Activated naive CD8-positive, alpha-beta T cell treated with anti-CD3 and anti-CD28 coated beads, Interleukin-2, amount 50 U/mL, for 24 hours (primary cell): ENCODE measurements around the gene BCAS2.

Source experiments
- ATAC-seq: fragments of 150-1000 bp; cut with Tn5 transposase; one replicate; pipeline ENCODE4 v1.10.0; 2021
- DNase-seq: peaks from one replicate; pipeline ENCODE4 v3.0.0; 2021
- H3K27ac Mint-ChIP-seq: one replicate; pipeline ENCODE4 v1.8.0; 2021; ENCODE audit warnings: mild to moderate bottlenecking, mixed read lengths
- H3K27me3 Mint-ChIP-seq: one replicate; pipeline ENCODE4 v1.8.0; 2021; ENCODE audit warnings: mixed read lengths
- H3K36me3 Mint-ChIP-seq: one replicate; pipeline ENCODE4 v1.8.0; 2021; ENCODE audit warnings: low read depth, mixed read lengths
- H3K4me1 Mint-ChIP-seq: one replicate; pipeline ENCODE4 v1.8.0; 2021; ENCODE audit warnings: mixed read lengths
- H3K4me3 Mint-ChIP-seq: one replicate; pipeline ENCODE4 v1.8.0; 2021; ENCODE audit warnings: mild to moderate bottlenecking, moderate library complexity, mixed read lengths
- H3K9me3 Mint-ChIP-seq: one replicate; pipeline ENCODE4 v1.8.0; 2021; ENCODE audit warnings: mixed read lengths

The BCAS2 gene

DNA sequence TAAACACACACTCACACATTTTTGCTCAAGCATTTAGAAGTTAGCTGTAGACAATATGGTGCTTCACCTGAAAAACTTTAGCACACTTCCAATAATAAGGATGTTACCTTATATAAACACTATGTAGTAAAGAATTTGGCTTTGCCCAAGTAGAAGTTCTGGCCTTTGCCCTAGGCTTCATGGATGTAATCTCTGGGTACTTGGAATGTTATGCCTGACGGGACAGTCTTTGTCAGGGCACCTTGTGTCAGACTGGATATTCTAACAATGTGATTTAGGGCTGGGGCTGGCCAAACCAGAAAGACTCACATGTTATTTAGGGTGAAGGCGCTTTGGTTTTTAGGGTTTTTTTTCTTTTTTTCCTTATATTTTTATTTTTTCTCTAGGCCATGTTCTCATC is 35.6 kb downstream of the BCAS2 start:
- Mint-ChIP-seq H3K27me3 (no peaks in the 10 kb centered on the region), H3K36me3 (no peaks in the 10 kb centered on the region), H3K27ac (no peak overlapping the region), H3K9me3 (no peaks in the 10 kb centered on the region), H3K4me1 (no peaks in the 10 kb centered on the region), H3K4me3 (no peak overlapping the region)
- ATAC-seq (no peak), DNase-seq (no peak)

GRCh38 chr1:114545315-114545714 is 36.1 kb downstream of the BCAS2 start:
- ATAC-seq, result no peak
- no peak overlapping the region for H3K27ac Mint-ChIP-seq
- H3K4me3 Mint-ChIP-seq, result no peak overlapping the region

GRCh38 chr1:114540821-114541220 is 40.6 kb downstream of the BCAS2 start:
- H3K27ac Mint-ChIP-seq, result no peak overlapping the region
- no peaks in the 10 kb centered on the region for H3K4me1 Mint-ChIP-seq
- no peaks in the 10 kb centered on the region for H3K27me3 Mint-ChIP-seq
- H3K9me3 Mint-ChIP-seq, result no peaks in the 10 kb centered on the region
- no peak for ATAC-seq
- H3K36me3 Mint-ChIP-seq, result no peaks in the 10 kb centered on the region
- no peak overlapping the region for H3K4me3 Mint-ChIP-seq
- no peak for DNase-seq

More at GRCh38 chr1:114545315-114545714, 36.1 kb downstream of the BCAS2 start:
- H3K36me3 Mint-ChIP-seq, result no peaks in the 10 kb centered on the region
- DNase-seq, result no peak
- no peaks in the 10 kb centered on the region for H3K27me3 Mint-ChIP-seq
- no peaks in the 10 kb centered on the region for H3K9me3 Mint-ChIP-seq
- H3K4me1 Mint-ChIP-seq, result no peaks in the 10 kb centered on the region

DNA sequence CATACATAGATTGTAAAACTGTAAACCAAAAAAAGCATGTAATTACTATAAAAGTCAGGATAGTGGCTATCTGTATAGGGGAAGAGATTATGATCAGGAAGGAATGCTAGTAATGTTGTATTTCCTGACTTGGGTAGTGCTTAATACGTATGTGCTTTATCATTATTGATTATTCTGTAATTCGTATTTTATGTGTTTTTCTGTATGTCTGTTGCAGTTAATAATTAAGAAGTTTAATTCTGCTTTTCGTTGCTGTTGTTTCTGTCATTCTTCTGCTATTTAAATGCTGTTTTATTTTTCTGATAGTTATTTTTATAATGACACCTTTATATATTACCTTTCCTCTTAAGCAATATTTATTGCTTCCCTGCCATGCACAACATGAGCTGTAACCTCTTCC is 41.1 kb downstream of the BCAS2 start:
- DNase-seq, result no peak
- H3K4me1 Mint-ChIP-seq, result no peaks in the 10 kb centered on the region
- ATAC-seq, result no peak
- H3K9me3 Mint-ChIP-seq, result no peaks in the 10 kb centered on the region
- H3K4me3 Mint-ChIP-seq, result no peak overlapping the region
- no peak overlapping the region for H3K27ac Mint-ChIP-seq
- no peaks in the 10 kb centered on the region for H3K27me3 Mint-ChIP-seq
- no peaks in the 10 kb centered on the region for H3K36me3 Mint-ChIP-seq

DNA sequence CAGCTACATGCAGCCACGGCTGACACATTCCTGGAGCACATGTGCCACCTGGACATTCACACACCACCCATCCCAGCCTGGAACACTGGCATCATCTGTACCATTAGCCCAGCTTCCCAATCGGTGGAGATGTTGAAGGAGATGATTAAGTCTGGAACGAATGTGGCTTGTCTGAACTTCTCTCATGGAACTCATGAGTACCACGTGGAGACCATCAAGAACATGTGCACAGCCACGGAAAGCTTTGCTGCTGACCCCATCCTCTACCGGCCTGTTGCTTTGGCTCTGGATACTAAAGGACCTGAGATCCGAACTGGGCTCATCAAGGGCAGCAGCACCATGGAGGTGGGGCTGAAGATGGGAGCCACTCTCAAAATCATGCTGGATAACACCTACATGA is 45.4 kb downstream of the BCAS2 start:
- Mint-ChIP-seq H3K9me3 (no peaks in the 10 kb centered on the region), H3K27ac (no peak overlapping the region), H3K4me1 (peaks cover 5% of the 10 kb centered on the region), H3K4me3 (no peak overlapping the region), H3K36me3 (no peaks in the 10 kb centered on the region), H3K27me3 (no peaks in the 10 kb centered on the region)
- DNase-seq, result no peak
- ATAC-seq, result no peak

GRCh38 chr1:114535401-114535800 is 46.0 kb downstream of the BCAS2 start:
- ATAC-seq, result no peak
- no peak overlapping the region for H3K27ac Mint-ChIP-seq
- no peak overlapping the region for H3K4me3 Mint-ChIP-seq
- H3K9me3 Mint-ChIP-seq, result no peaks in the 10 kb centered on the region
- peaks cover 8% of the 10 kb centered on the region for H3K4me1 Mint-ChIP-seq
- no peaks in the 10 kb centered on the region for H3K36me3 Mint-ChIP-seq
- no peaks in the 10 kb centered on the region for H3K27me3 Mint-ChIP-seq
- no peak for DNase-seq

DNA sequence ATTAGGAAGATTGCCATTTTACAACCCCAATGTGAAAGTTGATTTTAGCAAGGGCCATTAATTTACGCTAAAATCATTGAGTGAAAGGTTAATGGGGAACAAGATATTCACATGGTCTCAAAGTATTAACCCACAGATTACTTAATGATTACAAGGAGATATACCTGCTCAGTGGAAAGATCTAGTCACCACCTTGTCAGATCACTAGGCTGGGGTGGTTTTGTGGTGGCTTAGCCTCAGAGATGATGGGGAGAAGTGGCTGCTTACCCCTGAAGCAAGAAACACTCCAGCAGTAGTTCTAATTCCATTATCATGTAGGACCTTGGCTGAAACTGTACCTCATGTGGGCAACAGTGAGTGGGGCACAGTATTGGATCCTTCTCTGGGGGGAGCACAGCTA is 50.3 kb downstream of the BCAS2 start:
- ATAC-seq, result peak; percentile 65
- Mint-ChIP-seq H3K27me3 (peaks cover 1% of the 10 kb centered on the region), H3K4me1 (peaks cover 8% of the 10 kb centered on the region), H3K27ac (no peak overlapping the region), H3K36me3 (no peaks in the 10 kb centered on the region), H3K4me3 (no peak overlapping the region), H3K9me3 (no peaks in the 10 kb centered on the region)
- no peak for DNase-seq

DNA sequence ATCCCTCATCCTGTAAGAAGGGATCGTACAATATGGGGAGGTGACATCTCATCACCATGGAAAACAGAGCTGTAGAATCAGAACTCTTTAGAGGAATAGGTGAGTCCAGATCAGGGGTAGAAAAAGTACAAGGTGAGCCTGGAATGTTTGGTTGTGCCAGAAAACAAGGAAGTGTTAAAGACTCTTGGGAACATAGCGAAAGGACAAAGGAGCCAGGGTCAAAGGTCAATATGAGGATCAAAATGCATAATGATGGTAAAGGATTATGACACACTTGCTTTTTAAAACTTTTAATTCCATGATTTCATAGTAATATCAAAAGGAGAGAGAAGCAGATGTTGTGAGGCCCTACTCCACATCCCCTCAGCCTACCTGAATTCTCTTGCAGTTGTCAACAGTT is 51.2 kb downstream of the BCAS2 start:
- Mint-ChIP-seq H3K27ac (no peak overlapping the region), H3K4me1 (peaks cover 8% of the 10 kb centered on the region), H3K36me3 (no peaks in the 10 kb centered on the region), H3K9me3 (no peaks in the 10 kb centered on the region), H3K27me3 (peaks cover 2% of the 10 kb centered on the region), H3K4me3 (no peak overlapping the region)
- ATAC-seq (no peak), DNase-seq (no peak)

DNA sequence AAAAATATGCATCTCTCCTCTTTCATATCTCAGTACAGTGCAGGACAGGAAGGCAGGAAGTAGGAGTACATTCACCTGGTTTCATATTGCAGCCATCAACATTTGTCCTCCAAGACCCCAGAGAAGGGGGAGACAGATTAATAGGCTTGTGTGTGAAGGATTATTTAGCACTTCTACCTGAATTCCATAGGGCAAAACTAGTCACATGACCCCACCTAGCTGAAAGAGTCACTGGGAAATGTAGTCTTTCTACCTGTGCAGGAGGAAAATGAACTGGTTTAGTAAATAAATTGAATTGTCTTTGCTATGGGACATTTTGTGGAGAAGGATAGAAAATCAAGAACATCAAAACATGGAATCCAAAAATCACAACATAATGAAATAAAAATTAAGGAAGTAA is 56.5 kb downstream of the BCAS2 start:
- no peaks in the 10 kb centered on the region for H3K4me1 Mint-ChIP-seq
- H3K4me3 Mint-ChIP-seq, result no peak overlapping the region
- ATAC-seq (no peak), DNase-seq (no peak)
- no peaks in the 10 kb centered on the region for H3K36me3 Mint-ChIP-seq
- peaks cover 2% of the 10 kb centered on the region for H3K27me3 Mint-ChIP-seq
- H3K27ac Mint-ChIP-seq, result no peak overlapping the region
- no peaks in the 10 kb centered on the region for H3K9me3 Mint-ChIP-seq

DNA sequence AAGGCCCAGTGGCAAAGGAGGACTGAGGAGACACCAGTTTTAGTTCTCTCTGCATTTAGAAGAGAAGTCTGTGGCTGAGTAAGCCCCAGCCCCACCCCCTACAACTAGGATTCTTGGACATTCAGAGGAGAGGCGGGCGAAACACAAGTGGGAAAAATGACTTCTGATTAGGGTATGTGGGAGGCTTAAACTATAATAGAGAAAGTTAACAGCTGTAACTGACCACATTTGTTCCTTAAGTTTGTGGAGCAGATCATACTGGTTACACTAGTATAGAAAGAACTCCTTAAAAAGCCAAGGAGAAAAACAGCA is 59.2 kb downstream of the BCAS2 start:
- Mint-ChIP-seq H3K9me3 (no peaks in the 10 kb centered on the region), H3K4me1 (no peaks in the 10 kb centered on the region), H3K27ac (no peak overlapping the region), H3K4me3 (no peak overlapping the region), H3K36me3 (no peaks in the 10 kb centered on the region), H3K27me3 (peaks cover 9% of the 10 kb centered on the region)
- DNase-seq (no peak), ATAC-seq (no peak)

- no peaks in the 10 kb centered on the region for H3K4me1 Mint-ChIP-seq
- H3K27me3 Mint-ChIP-seq, result peaks cover 9% of the 10 kb centered on the region
- no peaks in the 10 kb centered on the region for H3K9me3 Mint-ChIP-seq
- no peaks in the 10 kb centered on the region for H3K36me3 Mint-ChIP-seq
- no peak for ATAC-seq
- no peak for DNase-seq
- H3K4me3 Mint-ChIP-seq, result no peak overlapping the region
- no peak overlapping the region for H3K27ac Mint-ChIP-seq
Measured at GRCh38 chr1:114521396-114522263, 59.8 kb downstream of the BCAS2 start.
